ENCODE data around the gene STMP1.

STMP1 gene

DNA sequence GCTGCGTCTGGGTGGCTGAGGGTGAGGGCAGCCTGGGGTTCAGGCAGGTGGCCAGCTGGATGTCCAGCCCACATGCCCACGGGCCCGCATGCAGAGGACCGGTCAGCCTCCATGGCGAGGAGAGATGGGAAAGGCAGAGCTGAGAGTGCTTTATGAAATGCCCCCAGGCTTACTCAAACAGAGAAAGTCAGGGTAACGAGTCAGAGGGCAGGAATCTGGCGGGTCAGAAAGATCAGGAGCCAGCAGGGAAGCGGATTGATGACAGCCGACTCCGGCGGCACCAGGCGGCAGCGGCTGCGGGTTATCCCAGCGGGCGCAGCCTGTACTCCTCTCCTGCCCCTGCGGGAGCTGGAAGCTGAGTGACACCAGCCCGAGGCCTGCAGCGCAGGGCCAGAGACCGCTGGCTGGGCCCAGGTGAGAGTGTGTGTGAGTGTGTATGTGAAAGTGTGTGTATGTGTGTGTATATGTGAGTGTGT is 52.3 kb downstream of the STMP1 start:
- no peaks in the 10 kb centered on the region for H3K9me3 ChIP-seq (ENCODE audit: control insufficient read depth, low read length)
- H3K4me1 ChIP-seq (ENCODE audit: control insufficient read depth, insufficient read depth, low read length): peaks cover 11% of the 10 kb centered on the region
- H3K9ac ChIP-seq (ENCODE audit: low read length): no peak overlapping the region
- no peaks in the 10 kb centered on the region for H3K27me3 ChIP-seq (replicated peaks; ENCODE audit: control insufficient read depth, insufficient read depth, low read length)
- DNase-seq (ENCODE audit: low read depth): peak; percentile 76
- H3K36me3 ChIP-seq (ENCODE audit: control insufficient read depth, insufficient read depth, low read length, severe bottlenecking): no peaks in the 10 kb centered on the region
- H3K4me3 ChIP-seq (ENCODE audit: low read length): no peak overlapping the region

DNA sequence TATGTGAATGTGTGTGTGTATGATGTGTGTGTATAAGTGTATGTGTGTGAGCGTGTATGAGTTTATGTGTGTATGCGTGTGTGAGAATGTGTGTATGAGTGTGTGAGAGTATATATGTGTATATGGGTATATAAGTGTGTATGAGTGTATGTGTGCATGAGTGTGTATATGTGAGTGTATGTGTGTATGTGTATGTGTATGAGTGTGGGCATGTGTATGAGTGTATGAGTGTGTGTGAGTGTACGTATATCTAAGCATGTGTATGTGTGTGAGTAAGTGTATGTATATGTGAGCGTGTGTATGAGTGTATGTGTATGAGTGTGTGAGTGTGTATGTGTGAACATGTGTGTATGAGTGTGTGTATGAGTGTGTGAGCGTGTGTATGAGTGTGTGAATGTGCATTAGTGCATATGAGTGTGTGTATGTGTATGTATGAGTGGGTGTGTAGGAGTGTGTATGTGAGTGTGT is 52.8 kb downstream of the STMP1 start:
- Histone ChIP-seq H3K9ac (ENCODE audit: low read length) (no peak overlapping the region), H3K4me3 (ENCODE audit: low read length) (no peak overlapping the region), H3K36me3 (ENCODE audit: control insufficient read depth, insufficient read depth, low read length, severe bottlenecking) (no peaks in the 10 kb centered on the region), H3K27me3 (replicated peaks; ENCODE audit: control insufficient read depth, insufficient read depth, low read length) (no peaks in the 10 kb centered on the region), H3K4me1 (ENCODE audit: control insufficient read depth, insufficient read depth, low read length) (peaks cover 11% of the 10 kb centered on the region), H3K9me3 (ENCODE audit: control insufficient read depth, low read length) (no peaks in the 10 kb centered on the region)
- no peak for DNase-seq (ENCODE audit: low read depth)

DNA sequence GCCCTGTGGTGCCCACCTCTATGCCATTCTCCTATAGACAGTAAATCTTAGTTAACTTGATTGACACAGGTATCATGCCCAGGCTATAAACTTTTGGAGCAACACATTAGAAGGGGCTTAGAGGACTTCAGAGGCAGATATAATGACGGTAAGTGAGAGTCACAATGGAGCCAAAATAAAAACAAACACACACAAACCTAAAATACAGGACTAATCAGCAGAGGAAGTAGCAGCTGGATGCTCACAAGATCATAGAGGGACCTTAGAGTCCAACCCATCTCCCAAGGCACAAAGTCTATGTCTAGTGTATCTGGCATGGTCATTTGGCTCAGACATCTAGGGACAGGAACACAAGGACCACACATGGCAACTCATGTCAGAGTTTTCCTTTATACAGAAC is 53.4 kb downstream of the STMP1 start:
- DNase-seq (ENCODE audit: low read depth): no peak
- no peaks in the 10 kb centered on the region for H3K27me3 ChIP-seq (replicated peaks; ENCODE audit: control insufficient read depth, insufficient read depth, low read length)
- no peak overlapping the region for H3K4me3 ChIP-seq (ENCODE audit: low read length)
- H3K9ac ChIP-seq (ENCODE audit: low read length): no peak overlapping the region
- no peaks in the 10 kb centered on the region for H3K9me3 ChIP-seq (ENCODE audit: control insufficient read depth, low read length)
- H3K4me1 ChIP-seq (ENCODE audit: control insufficient read depth, insufficient read depth, low read length): peaks cover 11% of the 10 kb centered on the region
- no peaks in the 10 kb centered on the region for H3K36me3 ChIP-seq (ENCODE audit: control insufficient read depth, insufficient read depth, low read length, severe bottlenecking)

DNA sequence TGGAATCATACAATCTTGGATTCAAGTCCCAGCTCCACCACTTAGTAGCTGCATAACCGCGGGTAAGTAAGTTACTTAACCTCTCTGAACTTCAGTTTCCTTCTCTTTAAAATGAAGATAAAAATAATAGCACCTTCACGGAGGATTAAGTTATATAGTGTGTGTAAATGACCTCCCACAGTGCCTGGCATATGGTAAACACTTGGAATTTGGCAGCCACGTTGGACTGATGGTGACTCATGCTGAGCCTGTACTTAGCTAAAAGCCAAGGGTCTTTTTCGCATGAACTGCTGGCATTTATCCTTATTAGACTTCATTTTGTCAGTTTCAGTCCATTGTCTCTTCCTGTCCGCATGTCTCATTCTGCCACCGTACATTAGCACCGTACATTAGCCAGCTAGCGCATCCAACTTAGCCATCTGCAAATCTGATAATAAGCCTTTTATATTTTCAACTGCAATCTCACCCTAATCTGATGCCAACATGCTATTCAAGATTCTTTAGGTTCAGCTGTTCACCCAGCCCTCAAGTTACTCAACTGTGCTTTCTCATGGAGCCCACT is 54.4 kb downstream of the STMP1 start:
- Histone ChIP-seq H3K9me3 (ENCODE audit: control insufficient read depth, low read length) (no peaks in the 10 kb centered on the region), H3K4me1 (ENCODE audit: control insufficient read depth, insufficient read depth, low read length) (peaks cover 11% of the 10 kb centered on the region), H3K9ac (ENCODE audit: low read length) (no peak overlapping the region), H3K36me3 (ENCODE audit: control insufficient read depth, insufficient read depth, low read length, severe bottlenecking) (no peaks in the 10 kb centered on the region), H3K4me3 (ENCODE audit: low read length) (no peak overlapping the region), H3K27me3 (replicated peaks; ENCODE audit: control insufficient read depth, insufficient read depth, low read length) (no peaks in the 10 kb centered on the region)
- DNase-seq (ENCODE audit: low read depth): peak; percentile 67

DNA sequence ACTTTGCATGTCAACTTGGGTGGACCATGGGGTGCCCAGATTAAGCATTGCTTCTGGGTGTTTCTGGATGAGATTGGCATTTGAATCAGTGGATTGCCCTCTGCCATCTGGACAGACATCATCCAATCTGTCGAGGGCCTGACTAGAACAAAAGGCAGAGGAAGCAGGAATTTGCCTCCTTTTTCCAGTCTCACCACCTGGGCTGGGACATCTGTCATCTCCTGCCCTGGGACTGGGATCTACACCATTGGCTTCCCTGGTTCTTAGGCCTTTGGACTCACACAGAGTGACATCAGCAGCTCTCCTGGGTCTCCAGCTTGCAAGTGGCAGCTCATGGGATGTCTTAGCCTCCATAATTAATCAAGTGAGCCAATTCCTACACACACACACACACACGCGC is 55.4 kb downstream of the STMP1 start:
- peaks cover 11% of the 10 kb centered on the region for H3K4me1 ChIP-seq (ENCODE audit: control insufficient read depth, insufficient read depth, low read length)
- no peak overlapping the region for H3K9ac ChIP-seq (ENCODE audit: low read length)
- H3K36me3 ChIP-seq (ENCODE audit: control insufficient read depth, insufficient read depth, low read length, severe bottlenecking): no peaks in the 10 kb centered on the region
- no peak for DNase-seq (ENCODE audit: low read depth)
- no peak overlapping the region for H3K4me3 ChIP-seq (ENCODE audit: low read length)
- no peaks in the 10 kb centered on the region for H3K27me3 ChIP-seq (replicated peaks; ENCODE audit: control insufficient read depth, insufficient read depth, low read length)
- no peaks in the 10 kb centered on the region for H3K9me3 ChIP-seq (ENCODE audit: control insufficient read depth, low read length)

DNA sequence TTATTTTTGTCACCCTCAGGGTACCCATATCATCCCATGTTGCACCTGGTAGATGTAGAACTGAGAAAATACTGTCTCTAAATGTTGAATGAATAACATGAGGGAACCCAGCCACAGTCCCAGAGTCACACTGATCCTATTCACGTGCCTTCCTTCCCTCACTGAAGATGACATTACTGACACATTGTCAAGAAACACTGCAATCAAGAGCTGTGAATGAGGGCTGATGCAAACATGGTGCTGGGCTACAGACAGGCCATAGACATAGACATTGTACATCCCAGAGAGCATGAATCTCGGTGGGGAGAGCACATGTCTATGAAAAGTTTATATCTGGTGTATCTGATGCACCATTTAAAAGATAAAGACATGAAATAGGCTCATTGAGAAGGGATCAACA is 55.9 kb downstream of the STMP1 start:
- H3K27me3 ChIP-seq (replicated peaks; ENCODE audit: control insufficient read depth, insufficient read depth, low read length): no peaks in the 10 kb centered on the region
- H3K9ac ChIP-seq (ENCODE audit: low read length): no peak overlapping the region
- no peak for DNase-seq (ENCODE audit: low read depth)
- H3K4me1 ChIP-seq (ENCODE audit: control insufficient read depth, insufficient read depth, low read length): peaks cover 11% of the 10 kb centered on the region
- H3K9me3 ChIP-seq (ENCODE audit: control insufficient read depth, low read length): no peaks in the 10 kb centered on the region
- H3K36me3 ChIP-seq (ENCODE audit: control insufficient read depth, insufficient read depth, low read length, severe bottlenecking): no peaks in the 10 kb centered on the region
- no peak overlapping the region for H3K4me3 ChIP-seq (ENCODE audit: low read length)

DNA sequence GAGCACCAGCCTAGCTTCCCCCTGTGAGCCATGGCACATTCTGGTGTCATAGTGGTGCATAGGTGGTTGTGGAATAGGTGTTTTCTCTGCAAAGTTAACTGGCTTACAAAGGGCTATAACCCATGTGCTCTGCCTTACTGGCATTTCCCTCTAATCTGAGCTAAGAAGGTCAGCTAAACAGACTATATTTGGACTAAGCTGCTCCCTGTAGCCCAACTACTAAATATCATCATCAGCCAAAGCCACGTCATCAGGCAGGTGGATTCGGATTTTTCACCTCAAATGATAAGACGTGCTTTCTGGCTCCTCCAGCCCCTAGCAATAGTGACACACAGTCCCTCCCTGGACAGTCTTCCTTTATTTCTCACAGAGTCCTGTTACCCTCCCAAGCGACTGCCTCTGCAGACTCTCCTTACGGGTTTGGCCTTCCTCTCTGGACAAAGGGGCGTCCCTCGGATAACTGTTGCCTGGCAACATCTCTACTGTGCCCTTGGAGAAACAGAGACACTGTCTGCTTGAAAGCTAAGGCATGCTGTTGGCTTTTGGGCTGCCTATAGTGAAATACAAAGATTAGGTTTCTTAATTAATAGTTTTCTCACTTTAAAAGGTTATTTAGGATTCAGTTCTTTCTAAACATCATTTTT is 56.6 kb downstream of the STMP1 start:
- no peak overlapping the region for H3K4me3 ChIP-seq (ENCODE audit: low read length)
- H3K9me3 ChIP-seq (ENCODE audit: control insufficient read depth, low read length): no peaks in the 10 kb centered on the region
- H3K27me3 ChIP-seq (replicated peaks; ENCODE audit: control insufficient read depth, insufficient read depth, low read length): no peaks in the 10 kb centered on the region
- H3K4me1 ChIP-seq (ENCODE audit: control insufficient read depth, insufficient read depth, low read length): peaks cover 11% of the 10 kb centered on the region
- H3K36me3 ChIP-seq (ENCODE audit: control insufficient read depth, insufficient read depth, low read length, severe bottlenecking): no peaks in the 10 kb centered on the region
- DNase-seq (ENCODE audit: low read depth): no peak
- no peak overlapping the region for H3K9ac ChIP-seq (ENCODE audit: low read length)

DNA sequence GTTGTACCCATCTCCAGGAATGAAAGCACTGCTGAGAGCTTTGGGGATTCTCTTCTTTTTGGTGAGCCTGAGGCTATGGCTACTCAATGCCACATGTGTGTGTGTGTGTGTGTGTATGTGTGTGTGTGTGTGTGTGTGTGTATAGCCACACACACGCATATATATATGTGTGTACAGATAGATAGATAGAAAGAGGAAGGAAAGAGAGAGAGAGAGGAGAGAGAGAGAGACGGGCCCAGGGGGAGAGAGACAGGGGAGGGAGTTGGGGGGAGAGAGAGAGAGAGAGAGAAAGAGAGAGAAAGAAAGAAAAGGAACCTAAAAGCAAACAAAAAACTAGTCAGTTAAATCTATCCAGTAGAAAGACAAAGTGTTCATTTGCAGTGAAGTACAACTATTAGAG is 57.4 kb downstream of the STMP1 start:
- no peaks in the 10 kb centered on the region for H3K9me3 ChIP-seq (ENCODE audit: control insufficient read depth, low read length)
- no peak for DNase-seq (ENCODE audit: low read depth)
- H3K4me3 ChIP-seq (ENCODE audit: low read length): no peak overlapping the region
- H3K36me3 ChIP-seq (ENCODE audit: control insufficient read depth, insufficient read depth, low read length, severe bottlenecking): no peaks in the 10 kb centered on the region
- H3K4me1 ChIP-seq (ENCODE audit: control insufficient read depth, insufficient read depth, low read length): peaks cover 6% of the 10 kb centered on the region
- H3K9ac ChIP-seq (ENCODE audit: low read length): no peak overlapping the region
- H3K27me3 ChIP-seq (replicated peaks; ENCODE audit: control insufficient read depth, insufficient read depth, low read length): no peaks in the 10 kb centered on the region

DNA sequence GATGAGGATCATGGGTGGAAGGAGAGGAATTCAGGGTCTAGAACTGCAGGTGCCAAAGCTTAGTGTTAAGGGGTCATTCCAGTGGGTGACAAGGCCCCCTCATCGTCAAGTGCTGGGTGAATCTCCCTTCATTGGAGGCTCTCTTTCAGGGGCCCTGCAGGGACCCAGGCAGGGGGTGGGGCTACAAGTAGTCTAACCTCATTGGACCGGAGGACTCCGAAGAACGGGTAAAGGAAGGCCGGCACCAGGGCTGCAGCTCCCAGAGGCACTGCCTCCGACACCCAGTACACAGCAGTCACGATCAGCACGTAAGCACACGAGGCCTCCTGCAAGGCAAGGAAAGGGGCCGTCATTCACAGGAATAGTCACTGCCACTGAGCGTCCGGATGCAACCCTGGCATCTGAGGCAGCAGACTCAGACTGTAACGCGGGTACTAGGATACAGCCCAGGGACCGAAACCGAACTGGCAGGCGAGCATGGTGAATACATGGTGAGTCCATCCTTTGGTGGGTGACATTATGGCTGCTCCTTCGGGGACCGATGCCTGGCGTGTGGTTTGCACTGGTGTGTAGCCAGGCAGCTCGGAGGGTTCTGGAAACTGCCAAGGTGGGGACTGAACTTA is 59.0 kb downstream of the STMP1 start:
- H3K4me1 ChIP-seq (ENCODE audit: control insufficient read depth, insufficient read depth, low read length): peaks cover 6% of the 10 kb centered on the region
- no peaks in the 10 kb centered on the region for H3K9me3 ChIP-seq (ENCODE audit: control insufficient read depth, low read length)
- no peaks in the 10 kb centered on the region for H3K36me3 ChIP-seq (ENCODE audit: control insufficient read depth, insufficient read depth, low read length, severe bottlenecking)
- no peak for DNase-seq (ENCODE audit: low read depth)
- H3K27me3 ChIP-seq (replicated peaks; ENCODE audit: control insufficient read depth, insufficient read depth, low read length): no peaks in the 10 kb centered on the region
- no peak overlapping the region for H3K4me3 ChIP-seq (ENCODE audit: low read length)
- H3K9ac ChIP-seq (ENCODE audit: low read length): no peak overlapping the region

DNA sequence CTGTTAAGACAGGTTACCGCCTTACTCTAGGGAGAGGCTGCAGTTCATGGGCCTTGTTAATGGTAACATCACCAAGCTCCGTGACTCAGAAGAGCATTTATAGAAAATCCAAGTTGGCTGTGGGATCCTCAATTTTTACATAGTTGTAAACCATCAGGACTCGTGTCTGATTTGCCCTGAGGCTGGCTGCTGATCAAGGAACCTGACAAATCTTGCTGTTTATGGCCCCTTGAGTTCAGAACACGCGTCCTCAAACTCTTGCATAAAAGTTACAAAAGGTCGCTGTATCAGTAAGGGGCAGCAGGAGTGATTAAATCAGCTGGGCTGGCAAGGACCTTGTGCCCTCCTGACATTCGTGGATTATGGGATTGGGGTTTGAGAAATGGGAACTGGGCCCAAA is 61.1 kb downstream of the STMP1 start:
- H3K9me3 ChIP-seq (ENCODE audit: control insufficient read depth, low read length): no peaks in the 10 kb centered on the region
- H3K4me3 ChIP-seq (ENCODE audit: low read length): no peak overlapping the region
- H3K9ac ChIP-seq (ENCODE audit: low read length): no peak overlapping the region
- H3K27me3 ChIP-seq (replicated peaks; ENCODE audit: control insufficient read depth, insufficient read depth, low read length): no peaks in the 10 kb centered on the region
- H3K4me1 ChIP-seq (ENCODE audit: control insufficient read depth, insufficient read depth, low read length): no peaks in the 10 kb centered on the region
- H3K36me3 ChIP-seq (ENCODE audit: control insufficient read depth, insufficient read depth, low read length, severe bottlenecking): no peaks in the 10 kb centered on the region
- DNase-seq (ENCODE audit: low read depth): no peak
